Measurements from ENCODE around the gene CDA.

Gene CDA

DNA sequence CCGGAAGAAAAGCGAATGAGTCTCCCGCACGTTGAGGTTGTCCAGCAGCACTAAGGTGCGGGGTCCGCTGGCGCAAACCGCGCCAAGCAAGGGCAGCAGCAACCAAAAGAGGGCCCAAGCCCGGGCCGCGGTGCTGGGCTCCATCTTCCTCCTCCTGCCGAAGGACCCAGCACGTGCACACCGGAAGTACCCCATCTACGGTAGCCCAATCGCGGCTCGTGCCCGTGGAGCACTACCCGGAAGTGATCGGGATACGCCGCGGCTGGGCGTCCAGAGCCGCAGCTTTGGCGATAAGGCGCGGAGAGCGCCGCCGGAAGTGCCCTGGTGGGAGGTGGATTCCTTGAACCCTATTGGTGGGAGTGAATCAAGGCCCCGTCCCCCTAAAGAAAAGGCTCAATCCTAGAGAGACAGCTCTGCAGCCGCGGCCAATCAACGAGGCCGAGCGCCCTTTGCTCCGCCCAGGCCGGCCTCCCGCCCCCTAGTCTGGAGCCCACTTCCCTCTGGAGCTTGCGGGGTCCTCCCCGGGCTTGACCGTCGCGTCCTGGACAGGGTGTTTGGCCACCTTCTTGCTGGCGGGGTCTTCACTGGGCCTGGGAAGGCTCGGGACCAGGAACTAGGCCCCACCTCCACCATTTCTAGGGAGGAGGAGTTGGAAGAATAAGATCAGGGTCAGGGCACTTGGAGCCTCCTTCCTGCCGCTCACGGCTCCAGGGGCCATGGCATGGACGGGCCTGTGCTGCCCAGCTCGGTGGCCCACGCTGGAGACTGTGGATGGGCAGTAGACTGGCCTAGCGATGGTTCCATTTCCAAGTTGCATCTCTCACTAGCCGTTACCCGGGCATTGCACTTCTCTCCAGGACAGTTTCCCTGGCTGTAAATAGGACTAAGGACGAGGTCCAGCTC, 72.6 kb downstream of the CDA start, which contains the start of gene DDOST:
Gene DDOST, minus strand, starts transcription at position 163 of the 903 bp plus-strand sequence. Its CDS starts 19 bp downstream, at position 144.
- H3K4me3 ChIP-seq (ENCODE audit: severe bottlenecking), result peak within 1 kb of the TSS; percentile 58
- TF ChIP-seq, protein P1, sequence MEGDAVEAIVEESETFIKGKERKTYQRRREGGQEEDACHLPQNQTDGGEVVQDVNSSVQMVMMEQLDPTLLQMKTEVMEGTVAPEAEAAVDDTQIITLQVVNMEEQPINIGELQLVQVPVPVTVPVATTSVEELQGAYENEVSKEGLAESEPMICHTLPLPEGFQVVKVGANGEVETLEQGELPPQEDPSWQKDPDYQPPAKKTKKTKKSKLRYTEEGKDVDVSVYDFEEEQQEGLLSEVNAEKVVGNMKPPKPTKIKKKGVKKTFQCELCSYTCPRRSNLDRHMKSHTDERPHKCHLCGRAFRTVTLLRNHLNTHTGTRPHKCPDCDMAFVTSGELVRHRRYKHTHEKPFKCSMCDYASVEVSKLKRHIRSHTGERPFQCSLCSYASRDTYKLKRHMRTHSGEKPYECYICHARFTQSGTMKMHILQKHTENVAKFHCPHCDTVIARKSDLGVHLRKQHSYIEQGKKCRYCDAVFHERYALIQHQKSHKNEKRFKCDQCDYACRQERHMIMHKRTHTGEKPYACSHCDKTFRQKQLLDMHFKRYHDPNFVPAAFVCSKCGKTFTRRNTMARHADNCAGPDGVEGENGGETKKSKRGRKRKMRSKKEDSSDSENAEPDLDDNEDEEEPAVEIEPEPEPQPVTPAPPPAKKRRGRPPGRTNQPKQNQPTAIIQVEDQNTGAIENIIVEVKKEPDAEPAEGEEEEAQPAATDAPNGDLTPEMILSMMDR (IDR thresholded peaks at IDR 0.05; ENCODE audit: poor library complexity, severe bottlenecking), result peak; percentile 38
- peak within 1 kb of the TSS; percentile 46 for H3K27ac ChIP-seq (ENCODE audit: poor library complexity, severe bottlenecking)
- peak; percentile 97 for ATAC-seq (ENCODE audit: low read depth)
- peaks cover 38% of the 10 kb centered on the region for H3K36me3 ChIP-seq (ENCODE audit: low read depth)
- no peaks in the 10 kb centered on the region for H3K27me3 ChIP-seq (ENCODE audit: insufficient read depth, poor library complexity, severe bottlenecking)
- H3K4me1 ChIP-seq (ENCODE audit: insufficient read depth, poor library complexity, severe bottlenecking), result peaks cover 7% of the 10 kb centered on the region
- peak; percentile 97 for DNase-seq (ENCODE audit: low spot score)
- no peaks in the 10 kb centered on the region for H3K9me3 ChIP-seq (ENCODE audit: severe bottlenecking)

DNA sequence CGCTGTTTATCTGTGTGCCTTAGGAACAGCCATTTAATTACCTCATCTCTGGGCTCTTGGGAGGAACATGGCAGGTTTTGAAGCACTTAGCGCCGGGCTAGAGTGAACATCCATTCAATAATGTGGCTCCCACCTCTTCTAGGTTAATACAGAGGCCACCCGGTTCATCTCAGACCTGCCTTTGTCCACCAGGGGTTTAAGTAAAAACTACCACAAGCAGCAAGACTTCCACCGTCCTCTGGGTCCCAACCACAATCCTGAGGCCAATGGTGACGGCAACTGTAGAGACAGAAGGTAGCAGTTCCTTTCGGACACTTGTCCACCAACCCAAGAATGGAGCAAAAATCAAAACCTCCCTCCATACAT, 73.2 kb downstream of the CDA start:
- ATAC-seq (ENCODE audit: low read depth) (no peak), DNase-seq (ENCODE audit: low spot score) (no peak)
- Histone ChIP-seq H3K36me3 (ENCODE audit: low read depth) (peaks cover 32% of the 10 kb centered on the region), H3K4me1 (ENCODE audit: insufficient read depth, poor library complexity, severe bottlenecking) (peaks cover 7% of the 10 kb centered on the region), H3K27me3 (ENCODE audit: insufficient read depth, poor library complexity, severe bottlenecking) (no peaks in the 10 kb centered on the region), H3K27ac (ENCODE audit: poor library complexity, severe bottlenecking) (peak overlapping the region; percentile 46), H3K9me3 (ENCODE audit: severe bottlenecking) (no peaks in the 10 kb centered on the region), H3K4me3 (ENCODE audit: severe bottlenecking) (peak overlapping the region; percentile 58)
- TF ChIP-seq, protein P1 (IDR thresholded peaks at IDR 0.05; ENCODE audit: poor library complexity, severe bottlenecking), result no peak

GRCh38 chr1:20663365-20663764, 74.5 kb downstream of the CDA start:
- no peaks in the 10 kb centered on the region for H3K27me3 ChIP-seq (ENCODE audit: insufficient read depth, poor library complexity, severe bottlenecking)
- peaks cover 19% of the 10 kb centered on the region for H3K36me3 ChIP-seq (ENCODE audit: low read depth)
- no peaks in the 10 kb centered on the region for H3K9me3 ChIP-seq (ENCODE audit: severe bottlenecking)
- DNase-seq (ENCODE audit: low spot score), result no peak
- H3K4me1 ChIP-seq (ENCODE audit: insufficient read depth, poor library complexity, severe bottlenecking), result peaks cover 7% of the 10 kb centered on the region
- ATAC-seq (ENCODE audit: low read depth), result no peak
- H3K4me3 ChIP-seq (ENCODE audit: severe bottlenecking), result no peak overlapping the region
- no peak overlapping the region for H3K27ac ChIP-seq (ENCODE audit: poor library complexity, severe bottlenecking)
- TF ChIP-seq, protein P1 (IDR thresholded peaks at IDR 0.05; ENCODE audit: poor library complexity, severe bottlenecking), result no peak

DNA sequence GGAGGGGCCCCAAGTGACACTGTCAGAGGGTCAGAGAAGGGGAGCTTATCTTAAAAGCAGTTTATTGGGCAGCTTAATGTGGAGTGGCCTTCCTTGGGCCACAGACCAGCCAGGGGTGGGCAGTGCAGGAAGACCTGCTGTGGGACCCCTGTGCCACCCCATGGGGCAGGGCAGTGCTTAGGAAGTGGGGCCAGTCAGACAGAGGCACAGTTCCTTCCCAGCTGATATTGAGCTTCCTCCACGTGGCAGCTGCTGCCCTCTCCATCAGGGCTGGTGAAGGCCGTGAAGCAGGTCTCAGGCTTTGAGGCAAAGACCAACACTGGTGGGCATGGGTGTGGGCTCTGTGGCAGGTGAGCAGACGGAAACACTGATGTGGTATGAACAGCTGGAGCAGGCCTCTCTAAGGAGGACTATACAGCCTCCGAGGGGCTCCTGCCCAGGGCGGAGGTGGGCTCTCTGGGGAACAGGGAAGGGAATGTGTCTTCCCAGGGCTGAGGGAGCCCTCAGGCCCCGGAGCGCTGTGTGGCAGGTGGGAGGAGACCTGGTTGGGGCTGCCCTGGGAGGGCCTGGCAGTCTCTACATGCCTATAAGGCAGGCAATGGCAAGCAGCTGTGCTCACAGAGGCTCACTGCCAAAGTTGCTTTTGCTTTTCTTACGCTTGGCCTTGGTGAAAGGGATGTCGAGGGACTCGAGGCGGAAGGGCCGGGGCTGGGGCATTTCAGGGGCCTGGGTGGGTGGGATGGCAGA, 75.2 kb downstream of the CDA start:
- TF ChIP-seq, protein P1 (IDR thresholded peaks at IDR 0.05; ENCODE audit: poor library complexity, severe bottlenecking), result no peak
- H3K4me1 ChIP-seq (ENCODE audit: insufficient read depth, poor library complexity, severe bottlenecking), result peaks cover 7% of the 10 kb centered on the region
- H3K27ac ChIP-seq (ENCODE audit: poor library complexity, severe bottlenecking), result no peak overlapping the region
- no peaks in the 10 kb centered on the region for H3K27me3 ChIP-seq (ENCODE audit: insufficient read depth, poor library complexity, severe bottlenecking)
- no peak for DNase-seq (ENCODE audit: low spot score)
- H3K4me3 ChIP-seq (ENCODE audit: severe bottlenecking), result no peak overlapping the region
- peaks cover 11% of the 10 kb centered on the region for H3K36me3 ChIP-seq (ENCODE audit: low read depth)
- no peak for ATAC-seq (ENCODE audit: low read depth)
- no peaks in the 10 kb centered on the region for H3K9me3 ChIP-seq (ENCODE audit: severe bottlenecking)
